Peyer's patch (tissue), 4 donors: ENCODE measurements around the gene SNX3. TPM values are rescaled to one million over a fixed set of nuclear protein-coding genes. Genes with fewer than 3 reads are reported as not detected.

Experiments used
- DNase-seq, 3 donors: peaks; one replicate each; pipeline ENCODE4 v3.0.0-alpha.2; 2017 to 2019
- H3K27ac ChIP-seq, 4 donors: fragments of 200-600 bp; sonication (generic); one replicate each; pipeline ENCODE4 v1.5.1; 2016 to 2019
- H3K27me3 ChIP-seq, 2 donors: fragments of 200-600 bp; sonication (generic); one replicate each; pipeline ENCODE4 v1.5.1; 2019
- H3K36me3 ChIP-seq, 3 donors: fragments of 200-600 bp; sonication (generic); one replicate each; pipeline ENCODE4 v1.5.1; 2016 to 2019
- H3K4me1 ChIP-seq, 4 donors: fragments of 200-600 bp; sonication (generic); one replicate each; pipeline ENCODE4 v1.5.1; 2016 to 2019
- H3K4me3 ChIP-seq, 4 donors: fragments of 200-600 bp; sonication (generic); 1 replicate in 3 of 4; 2 replicates in 1 of 4; pipeline ENCODE4 v1.5.1; 2016 to 2019; ENCODE audit warnings: mild to moderate bottlenecking in 1 of 4
- H3K9me3 ChIP-seq, 4 donors: fragments of 200-600 bp; sonication (generic); one replicate each; pipeline ENCODE4 v1.5.1; 2016 to 2019; ENCODE audit warnings: mild to moderate bottlenecking in 1 of 4
- CTCF ChIP-seq, 6 experiments: fragments of 450-650 bp in 4 of 6; fragments of 200-600 bp in 2 of 6; sonication (generic) in 1 of 6; IDR thresholded peaks; one replicate each; pipeline ENCODE4 v1.5.1; 2017 to 2019; ENCODE audit warnings: antibody characterized with exemption in 6 of 6, mild to moderate bottlenecking in 3 of 6, moderate library complexity in 1 of 6
- POLR2A ChIP-seq, 2 donors: fragments of 450-650 bp; IDR thresholded peaks; one replicate each; pipeline ENCODE4 v1.5.1; 2017; ENCODE audit warnings: antibody characterized with exemption in 2 of 2, mild to moderate bottlenecking in 2 of 2, moderate library complexity in 2 of 2
- total RNA-seq, 4 donors: library from RNA; depleted of rRNA; stranded (reverse); fragments of >200 nt; gene quantifications; one replicate each; pipeline ENCODE4 v1.1.0, GENCODE V29; 2016

Gene SNX3
- total RNA-seq, 4 donors from 2014 or later: 71.0 to 110 (median 96.8) TPM

- Histone ChIP-seq H3K27me3 (no peaks in the 10 kb centered on the region), H3K9me3 (no peaks in the 10 kb centered on the region), H3K27ac (no peak overlapping the region), H3K36me3 (no peaks in the 10 kb centered on the region), H3K4me3 (no peak overlapping the region), H3K4me1 (no peaks in the 10 kb centered on the region)
- no peak for TF ChIP-seq POLR2A (IDR thresholded peaks at IDR 0.05)
- DNase-seq: no peak
These were observed 67.7 kb downstream of the SNX3 start for GRCh38 chr6:108193131-108193530.

- H3K4me3 ChIP-seq: no peak overlapping the region
- no peaks in the 10 kb centered on the region for H3K4me1 ChIP-seq
- no peak overlapping the region for H3K27ac ChIP-seq
- no peaks in the 10 kb centered on the region for H3K27me3 ChIP-seq
- no peaks in the 10 kb centered on the region for H3K36me3 ChIP-seq
- TF ChIP-seq CTCF (IDR thresholded peaks at IDR 0.05) (no peak), POLR2A (IDR thresholded peaks at IDR 0.05) (no peak)
- no peaks in the 10 kb centered on the region for H3K9me3 ChIP-seq
- no peak for DNase-seq
These were observed 73.3 kb downstream of the SNX3 start for GRCh38 chr6:108187519-108187918.

DNA sequence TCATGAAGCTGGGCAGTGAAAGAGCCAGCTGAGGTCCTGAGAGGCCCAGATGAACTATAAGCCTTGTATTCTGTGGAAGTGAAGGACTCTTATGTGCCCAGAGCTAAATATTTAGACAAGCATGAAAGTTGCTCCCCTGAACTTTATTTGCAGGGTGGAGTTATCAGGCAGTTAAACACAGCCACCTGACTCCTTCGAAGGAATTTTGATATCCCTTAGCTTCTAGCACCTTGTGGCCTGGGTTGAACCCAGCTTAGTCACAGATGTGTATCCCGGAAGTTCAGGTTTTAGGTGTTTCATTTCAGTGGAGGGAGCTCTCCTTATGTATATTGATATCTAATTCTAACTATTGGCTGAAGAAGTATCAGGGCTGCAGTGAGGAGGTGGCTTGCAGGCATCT is 74.6 kb downstream of the SNX3 start:
- no peaks in the 10 kb centered on the region for H3K9me3 ChIP-seq
- no peaks in the 10 kb centered on the region for H3K4me1 ChIP-seq
- no peaks in the 10 kb centered on the region for H3K36me3 ChIP-seq
- TF ChIP-seq POLR2A (IDR thresholded peaks at IDR 0.05): no peak
- TF ChIP-seq CTCF (IDR thresholded peaks at IDR 0.05): no peak
- H3K27ac ChIP-seq: no peak overlapping the region
- no peak for DNase-seq
- H3K27me3 ChIP-seq: no peaks in the 10 kb centered on the region
- no peak overlapping the region for H3K4me3 ChIP-seq

GRCh38 chr6:108180776-108181175 is 80.1 kb downstream of the SNX3 start:
- H3K9me3 ChIP-seq: no peaks in the 10 kb centered on the region
- peaks cover 0 to 11% of the 10 kb centered on the region in 2 donors for H3K27me3 ChIP-seq
- no peak for DNase-seq
- H3K4me3 ChIP-seq: no peak overlapping the region
- TF ChIP-seq CTCF (IDR thresholded peaks at IDR 0.05): no peak
- no peak for TF ChIP-seq POLR2A (IDR thresholded peaks at IDR 0.05)
- H3K36me3 ChIP-seq: no peaks in the 10 kb centered on the region
- no peak overlapping the region for H3K27ac ChIP-seq
- H3K4me1 ChIP-seq: peaks cover 0 to 8% (median 4%) of the 10 kb centered on the region in 4 donors

DNA sequence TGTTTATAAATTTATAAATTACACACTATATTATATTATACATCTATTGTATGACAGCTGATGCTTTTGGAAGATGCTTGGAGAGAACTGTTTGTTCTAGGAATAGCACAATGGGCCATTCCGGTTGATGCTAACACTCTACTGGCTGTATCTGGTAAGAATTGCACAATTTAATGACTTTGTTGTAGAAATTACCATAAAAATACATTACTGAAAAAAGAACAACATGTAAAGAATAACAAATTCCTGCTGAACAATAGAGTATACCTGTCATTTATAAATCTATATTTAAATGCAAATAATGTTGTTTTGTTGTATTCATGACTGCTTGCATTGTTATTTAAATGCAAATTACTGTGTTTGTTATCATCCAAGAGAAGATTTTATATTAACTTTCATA is 80.6 kb downstream of the SNX3 start:
- Histone ChIP-seq H3K36me3 (no peaks in the 10 kb centered on the region), H3K4me3 (no peak overlapping the region), H3K4me1 (peaks cover 0 to 13% (median 4%) of the 10 kb centered on the region in 4 donors), H3K27ac (no peak overlapping the region), H3K9me3 (no peaks in the 10 kb centered on the region), H3K27me3 (peaks cover 0 to 16% of the 10 kb centered on the region in 2 donors)
- TF ChIP-seq CTCF (IDR thresholded peaks at IDR 0.05) (no peak), POLR2A (IDR thresholded peaks at IDR 0.05) (no peak)
- DNase-seq: no peak

- peaks cover 0 to 22% of the 10 kb centered on the region in 2 donors for H3K27me3 ChIP-seq
- peaks cover 0 to 17% (median 4%) of the 10 kb centered on the region in 4 donors for H3K4me1 ChIP-seq
- no peaks in the 10 kb centered on the region for H3K9me3 ChIP-seq
- H3K4me3 ChIP-seq: no peak overlapping the region
- TF ChIP-seq CTCF (IDR thresholded peaks at IDR 0.05) (no peak), POLR2A (IDR thresholded peaks at IDR 0.05) (no peak)
- no peak for DNase-seq
- H3K27ac ChIP-seq: no peak overlapping the region
- no peaks in the 10 kb centered on the region for H3K36me3 ChIP-seq
These were observed 81.1 kb downstream of the SNX3 start for GRCh38 chr6:108179741-108180140.
